Kidney epithelial cell (primary cell): ENCODE measurements around the gene RITA1. TPM values are rescaled to one million over a fixed set of nuclear protein-coding genes. Genes with fewer than 3 reads are reported as not detected.

Experiments
- DNase-seq: peaks from one replicate; pipeline ENCODE4 v3.0.0-alpha.2; 2010; ENCODE audit warnings: low read depth
- H3K27me3 ChIP-seq: 2 replicates; pipeline ENCODE4 v1.6.0; 2011; ENCODE audit warnings: low read length; ENCODE audit not compliant: control insufficient read depth, insufficient read depth
- H3K36me3 ChIP-seq: 2 replicates; pipeline ENCODE4 v1.5.1; 2011; ENCODE audit warnings: low read length; ENCODE audit not compliant: control insufficient read depth, insufficient read depth
- H3K4me3 ChIP-seq: 2 replicates; pipeline ENCODE4 v1.5.1; 2011; ENCODE audit warnings: low read depth, mild to moderate bottlenecking, control low read depth, low read length
- CTCF ChIP-seq: IDR thresholded peaks from 2 replicates; pipeline ENCODE4 v1.5.1; 2011; ENCODE audit warnings: mild to moderate bottlenecking, moderate library complexity, low read length, control low read depth, inconsistent platforms; ENCODE audit not compliant: insufficient read depth, poor library complexity, severe bottlenecking
- total RNA-seq: library from RNA; depleted of rRNA; stranded (reverse); fragments of >200 nt; gene quantifications from 2 replicates; pipeline ENCODE4 v1.2.3, GENCODE V29; 2015

Gene RITA1
- total RNA-seq, 1 donor from 2014 or later = 33.6 TPM

GRCh38 chr12:113226696-113227568 is 41.4 kb downstream of the RITA1 start:
- no peak for TF ChIP-seq CTCF
- Histone ChIP-seq H3K36me3 (peaks cover under 1% of the 10 kb centered on the region), H3K4me3 (no peak overlapping the region), H3K27me3 (no peaks in the 10 kb centered on the region)
- DNase-seq = no peak

- H3K27me3 ChIP-seq = no peaks in the 10 kb centered on the region
- peaks cover 2% of the 10 kb centered on the region for H3K36me3 ChIP-seq
- no peak for DNase-seq
- H3K4me3 ChIP-seq = no peak overlapping the region
- TF ChIP-seq CTCF = no peak
Measured at GRCh38 chr12:113227686-113228391, 42.3 kb downstream of the RITA1 start.

GRCh38 chr12:113228394-113229028 is 43.0 kb downstream of the RITA1 start:
- no peak for DNase-seq
- Histone ChIP-seq H3K27me3 (no peaks in the 10 kb centered on the region), H3K36me3 (peaks cover 2% of the 10 kb centered on the region), H3K4me3 (no peak overlapping the region)
- TF ChIP-seq CTCF = no peak

- no peaks in the 10 kb centered on the region for H3K27me3 ChIP-seq
- H3K36me3 ChIP-seq = peaks cover 2% of the 10 kb centered on the region
- no peak overlapping the region for H3K4me3 ChIP-seq
- DNase-seq = no peak
- TF ChIP-seq CTCF = no peak
Measured at GRCh38 chr12:113230315-113231234, 45.1 kb downstream of the RITA1 start.
